ENCODE results near the gene PMEPA1.

- TF ChIP-seq CHD2 (IDR thresholded peaks at IDR 0.05; ENCODE audit: low read length, partially characterized antibody), result no peak
- TF ChIP-seq, protein P1, sequence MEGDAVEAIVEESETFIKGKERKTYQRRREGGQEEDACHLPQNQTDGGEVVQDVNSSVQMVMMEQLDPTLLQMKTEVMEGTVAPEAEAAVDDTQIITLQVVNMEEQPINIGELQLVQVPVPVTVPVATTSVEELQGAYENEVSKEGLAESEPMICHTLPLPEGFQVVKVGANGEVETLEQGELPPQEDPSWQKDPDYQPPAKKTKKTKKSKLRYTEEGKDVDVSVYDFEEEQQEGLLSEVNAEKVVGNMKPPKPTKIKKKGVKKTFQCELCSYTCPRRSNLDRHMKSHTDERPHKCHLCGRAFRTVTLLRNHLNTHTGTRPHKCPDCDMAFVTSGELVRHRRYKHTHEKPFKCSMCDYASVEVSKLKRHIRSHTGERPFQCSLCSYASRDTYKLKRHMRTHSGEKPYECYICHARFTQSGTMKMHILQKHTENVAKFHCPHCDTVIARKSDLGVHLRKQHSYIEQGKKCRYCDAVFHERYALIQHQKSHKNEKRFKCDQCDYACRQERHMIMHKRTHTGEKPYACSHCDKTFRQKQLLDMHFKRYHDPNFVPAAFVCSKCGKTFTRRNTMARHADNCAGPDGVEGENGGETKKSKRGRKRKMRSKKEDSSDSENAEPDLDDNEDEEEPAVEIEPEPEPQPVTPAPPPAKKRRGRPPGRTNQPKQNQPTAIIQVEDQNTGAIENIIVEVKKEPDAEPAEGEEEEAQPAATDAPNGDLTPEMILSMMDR (IDR thresholded peaks at IDR 0.05), result no peak
Observed at GRCh38 chr20:57620274-57620990, 89.4 kb downstream of the PMEPA1 start, which contains the start of gene ZBP1.

Measured in A549 (cell line).